SU-DHL-6 (cell line): Measurements from ENCODE around the gene GRB10.

Source experiments
- H2AFZ ChIP-seq: fragments of 200-600 bp; sonication (generic); 2 replicates; pipeline ENCODE4 v1.6.1; 2014; ENCODE audit warnings: low read depth, mild to moderate bottlenecking, moderate library complexity, mixed read lengths, antibody characterized with exemption, low read length; ENCODE audit not compliant: severe bottlenecking
- H3F3A ChIP-seq: fragments of 200-600 bp; shearing (Covaris generic); 2 replicates; pipeline ENCODE4 v1.6.0; 2016; ENCODE audit warnings: antibody characterized with exemption, mild to moderate bottlenecking; ENCODE audit not compliant: insufficient read depth
- H3K27ac ChIP-seq: fragments of 200-600 bp; sonication (generic); 2 replicates; pipeline ENCODE4 v1.5.1; 2016; ENCODE audit warnings: low read depth, mild to moderate bottlenecking, low read length, moderate library complexity, mixed read lengths
- H3K27me3 ChIP-seq: fragments of 200-600 bp; sonication (generic), shearing (Covaris generic); 2 replicates; pipeline ENCODE4 v1.6.0; 2014; ENCODE audit warnings: mild to moderate bottlenecking, low read length
- H3K36me3 ChIP-seq: fragments of 200-600 bp; sonication (generic); 2 replicates; pipeline ENCODE4 v1.6.1; 2014; ENCODE audit warnings: mild to moderate bottlenecking, low read length, mixed read lengths
- H3K4me2 ChIP-seq: fragments of 300-600, 200-600 bp; shearing (Covaris generic), sonication (generic); 2 replicates; pipeline ENCODE4 v1.6.0; 2014; ENCODE audit warnings: low read length, low read depth, mild to moderate bottlenecking; ENCODE audit not compliant: poor library complexity, severe bottlenecking
- H3K4me3 ChIP-seq: fragments of 200-600 bp; sonication (generic); 2 replicates; pipeline ENCODE4 v1.5.1; 2014; ENCODE audit warnings: antibody characterized with exemption, low read length, mild to moderate bottlenecking, mixed read lengths; ENCODE audit not compliant: insufficient read depth, poor library complexity, severe bottlenecking
- H3K79me2 ChIP-seq: fragments of 200-600 bp; sonication (generic); 2 replicates; pipeline ENCODE4 v1.6.1; 2014; ENCODE audit warnings: mild to moderate bottlenecking, low read length, moderate library complexity; ENCODE audit not compliant: insufficient read depth
- H3K9ac ChIP-seq: fragments of 200-600 bp; sonication (generic); 2 replicates; pipeline ENCODE4 v1.7.0; 2014; ENCODE audit warnings: mild to moderate bottlenecking, low read length
- H3K9me2 ChIP-seq: fragments of 200-600 bp; sonication (generic); replicated peaks from 2 replicates; pipeline ENCODE4 v1.6.1; 2014; ENCODE audit warnings: low read length; ENCODE audit not compliant: insufficient read depth
- H3K9me3 ChIP-seq: fragments of 200-600 bp; sonication (generic); 2 replicates; pipeline ENCODE4 v1.6.1; 2014; ENCODE audit warnings: low read length, mixed read lengths; ENCODE audit not compliant: insufficient read depth
- H4K20me1 ChIP-seq: fragments of 200-600 bp; sonication (generic); 2 replicates; pipeline ENCODE4 v1.6.1; 2014; ENCODE audit warnings: low read depth, mild to moderate bottlenecking, antibody characterized with exemption, low read length, moderate library complexity, mixed read lengths
- EZH2phosphoT487 ChIP-seq: fragments of 200-600 bp; sonication (generic), shearing (Covaris generic); conservative IDR thresholded peaks from 2 replicates; pipeline ENCODE4 v1.6.1; 2018; ENCODE audit warnings: mild to moderate bottlenecking, antibody characterized with exemption, low read length, moderate library complexity, mixed read lengths
- TF ChIP-seq, protein P1 (sequence below): fragments of 200-600 bp; sonication (generic); IDR thresholded peaks from one replicate; pipeline ENCODE4 v1.5.1; 2017; ENCODE audit warnings: antibody characterized with exemption, mild to moderate bottlenecking, low read length, moderate library complexity; ENCODE audit not compliant: insufficient read depth, poor library complexity, severe bottlenecking

The GRB10 gene

DNA sequence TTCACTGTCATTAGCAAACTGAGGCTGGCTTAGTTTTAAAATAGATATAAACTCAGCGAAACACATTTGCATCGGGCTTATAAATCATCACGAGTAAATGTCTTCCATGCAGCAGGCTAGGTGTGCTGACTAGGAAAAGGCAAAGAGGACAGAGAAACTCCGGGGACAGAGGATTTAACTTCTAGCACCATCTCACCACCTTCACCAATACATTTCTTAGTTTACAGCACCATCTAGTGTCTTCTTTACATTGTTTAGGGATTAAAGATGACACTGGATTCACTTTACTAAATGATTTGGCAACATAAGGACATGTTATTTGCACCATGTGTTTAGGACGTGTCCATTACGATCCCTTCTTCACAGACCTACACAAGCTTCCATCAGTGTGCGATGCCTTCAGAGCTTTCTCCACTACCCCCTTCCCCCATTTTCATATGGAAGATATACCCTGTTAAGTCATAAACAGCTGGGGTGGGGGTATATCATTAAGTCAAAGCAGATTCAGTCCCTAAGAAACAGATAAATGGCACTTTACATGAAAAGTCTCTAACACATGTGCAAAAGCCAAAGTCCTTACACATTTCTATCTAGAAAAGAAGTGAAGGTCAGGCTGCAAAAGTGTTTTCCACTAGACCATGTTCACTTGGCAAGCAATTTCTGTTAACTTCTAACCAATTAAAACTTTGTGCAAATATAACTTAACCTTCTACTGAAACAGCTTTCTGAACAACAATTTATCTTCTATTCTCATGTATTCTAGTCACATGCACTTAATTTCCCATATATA, 103.3 kb downstream of the GRB10 start:
- H3K4me2 ChIP-seq = no peak overlapping the region
- no peaks in the 10 kb centered on the region for H3K27me3 ChIP-seq
- no peak overlapping the region for H2AFZ ChIP-seq
- no peaks in the 10 kb centered on the region for H3K9me2 ChIP-seq
- TF ChIP-seq, protein P1, sequence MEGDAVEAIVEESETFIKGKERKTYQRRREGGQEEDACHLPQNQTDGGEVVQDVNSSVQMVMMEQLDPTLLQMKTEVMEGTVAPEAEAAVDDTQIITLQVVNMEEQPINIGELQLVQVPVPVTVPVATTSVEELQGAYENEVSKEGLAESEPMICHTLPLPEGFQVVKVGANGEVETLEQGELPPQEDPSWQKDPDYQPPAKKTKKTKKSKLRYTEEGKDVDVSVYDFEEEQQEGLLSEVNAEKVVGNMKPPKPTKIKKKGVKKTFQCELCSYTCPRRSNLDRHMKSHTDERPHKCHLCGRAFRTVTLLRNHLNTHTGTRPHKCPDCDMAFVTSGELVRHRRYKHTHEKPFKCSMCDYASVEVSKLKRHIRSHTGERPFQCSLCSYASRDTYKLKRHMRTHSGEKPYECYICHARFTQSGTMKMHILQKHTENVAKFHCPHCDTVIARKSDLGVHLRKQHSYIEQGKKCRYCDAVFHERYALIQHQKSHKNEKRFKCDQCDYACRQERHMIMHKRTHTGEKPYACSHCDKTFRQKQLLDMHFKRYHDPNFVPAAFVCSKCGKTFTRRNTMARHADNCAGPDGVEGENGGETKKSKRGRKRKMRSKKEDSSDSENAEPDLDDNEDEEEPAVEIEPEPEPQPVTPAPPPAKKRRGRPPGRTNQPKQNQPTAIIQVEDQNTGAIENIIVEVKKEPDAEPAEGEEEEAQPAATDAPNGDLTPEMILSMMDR = peak; percentile 27
- no peak for TF ChIP-seq EZH2phosphoT487
- no peaks in the 10 kb centered on the region for H4K20me1 ChIP-seq
- H3F3A ChIP-seq = no peaks in the 10 kb centered on the region
- no peak overlapping the region for H3K9ac ChIP-seq
- H3K9me3 ChIP-seq = no peaks in the 10 kb centered on the region
- H3K4me3 ChIP-seq = no peak overlapping the region
- H3K27ac ChIP-seq = no peak overlapping the region
- H3K36me3 ChIP-seq = no peaks in the 10 kb centered on the region
- H3K79me2 ChIP-seq = no peaks in the 10 kb centered on the region

DNA sequence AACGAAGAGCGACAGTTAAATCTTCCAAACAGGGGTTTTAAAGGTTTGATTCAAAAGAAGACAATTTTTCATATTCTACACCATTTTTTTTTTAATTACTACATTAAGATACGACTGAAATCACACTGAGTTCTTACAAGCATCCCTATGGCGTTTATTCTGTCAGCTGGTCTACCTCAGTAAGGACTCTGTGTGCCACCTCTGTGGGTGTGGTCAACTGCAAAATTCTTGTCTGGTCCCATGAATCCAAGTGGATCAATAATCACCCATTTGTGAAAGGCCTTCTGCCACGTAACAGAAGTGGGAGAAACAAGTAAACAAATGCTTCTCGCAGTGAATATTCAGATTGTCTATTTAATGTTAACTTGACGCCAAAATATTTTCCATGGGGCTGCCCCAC, 104.1 kb downstream of the GRB10 start:
- Histone ChIP-seq H3K9ac (no peak overlapping the region), H2AFZ (no peak overlapping the region), H3K9me2 (no peaks in the 10 kb centered on the region), H3K4me3 (no peak overlapping the region), H3K36me3 (no peaks in the 10 kb centered on the region), H3K27me3 (no peaks in the 10 kb centered on the region), H3K9me3 (no peaks in the 10 kb centered on the region), H3K79me2 (no peaks in the 10 kb centered on the region), H3F3A (no peaks in the 10 kb centered on the region), H4K20me1 (no peaks in the 10 kb centered on the region), H3K4me2 (no peak overlapping the region), H3K27ac (no peak overlapping the region)
- no peak for TF ChIP-seq EZH2phosphoT487
- TF ChIP-seq, protein P1 = no peak

DNA sequence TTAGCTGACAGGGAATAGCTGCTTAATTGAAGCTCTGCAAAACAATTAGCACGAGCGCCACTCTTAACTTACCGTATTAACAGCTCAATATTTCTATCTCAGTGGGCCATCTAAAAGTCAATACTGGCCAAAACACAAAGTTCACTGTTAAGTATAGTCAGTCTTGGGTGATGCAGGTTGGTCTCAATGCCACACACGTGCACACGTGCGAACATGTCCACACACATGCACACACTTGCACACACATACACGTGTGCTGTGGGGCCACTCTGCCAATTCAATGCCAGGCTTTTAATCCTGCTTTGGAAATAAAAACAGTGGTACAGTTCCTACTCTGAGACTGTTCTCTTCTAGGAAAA, 105.1 kb downstream of the GRB10 start:
- Histone ChIP-seq H3K36me3 (no peaks in the 10 kb centered on the region), H3K9ac (no peak overlapping the region), H4K20me1 (no peaks in the 10 kb centered on the region), H3K4me2 (no peak overlapping the region), H2AFZ (no peak overlapping the region), H3K27me3 (no peaks in the 10 kb centered on the region), H3K79me2 (no peaks in the 10 kb centered on the region), H3K9me2 (no peaks in the 10 kb centered on the region), H3K9me3 (no peaks in the 10 kb centered on the region), H3K27ac (no peak overlapping the region), H3K4me3 (no peak overlapping the region), H3F3A (no peaks in the 10 kb centered on the region)
- TF ChIP-seq, protein P1 = no peak
- TF ChIP-seq EZH2phosphoT487 = no peak
